Neuron (in vitro differentiated cells): Measurements from ENCODE around the gene C7.

ENCODE experiments used
- H2AFZ ChIP-seq: one replicate; pipeline ENCODE4 v1.6.1; 2013; ENCODE audit warnings: low read depth, mild to moderate bottlenecking, inconsistent platforms, low read length, moderate library complexity
- H3K27me3 ChIP-seq: one replicate; pipeline ENCODE4 v1.6.1; 2013; ENCODE audit warnings: low read length; ENCODE audit not compliant: insufficient read depth
- H3K36me3 ChIP-seq: one replicate; pipeline ENCODE4 v1.6.1; 2013; ENCODE audit warnings: low read length; ENCODE audit not compliant: insufficient read depth
- H3K4me1 ChIP-seq: one replicate; pipeline ENCODE4 v1.6.1; 2013; ENCODE audit warnings: low read length; ENCODE audit not compliant: insufficient read depth
- H3K4me3 ChIP-seq: 2 replicates; pipeline ENCODE4 v1.5.1; 2013; ENCODE audit warnings: mild to moderate bottlenecking, low read length, moderate library complexity
- H3K9me3 ChIP-seq: one replicate; pipeline ENCODE4 v1.6.1; 2013; ENCODE audit warnings: low read length

C7 gene

GRCh38 chr5:40986666-40987065 is 77.4 kb downstream of the C7 start:
- H3K4me3 ChIP-seq = no peak overlapping the region
- no peaks in the 10 kb centered on the region for H3K9me3 ChIP-seq
- no peaks in the 10 kb centered on the region for H3K36me3 ChIP-seq
- no peak overlapping the region for H2AFZ ChIP-seq
- H3K27me3 ChIP-seq = no peaks in the 10 kb centered on the region
- no peaks in the 10 kb centered on the region for H3K4me1 ChIP-seq

- Histone ChIP-seq H3K9me3 (no peaks in the 10 kb centered on the region), H3K4me1 (no peaks in the 10 kb centered on the region), H3K4me3 (no peak overlapping the region), H3K36me3 (no peaks in the 10 kb centered on the region), H3K27me3 (no peaks in the 10 kb centered on the region), H2AFZ (no peak overlapping the region)
These were observed 78.1 kb downstream of the C7 start for GRCh38 chr5:40987349-40987748.

- Histone ChIP-seq H3K9me3 (no peaks in the 10 kb centered on the region), H3K27me3 (no peaks in the 10 kb centered on the region), H3K4me3 (no peak overlapping the region), H3K4me1 (no peaks in the 10 kb centered on the region), H3K36me3 (no peaks in the 10 kb centered on the region), H2AFZ (no peak overlapping the region)
These were observed 79.6 kb downstream of the C7 start for GRCh38 chr5:40988746-40989510.

GRCh38 chr5:40991168-40991980 is 82.1 kb downstream of the C7 start:
- H3K4me1 ChIP-seq = no peaks in the 10 kb centered on the region
- no peak overlapping the region for H2AFZ ChIP-seq
- H3K4me3 ChIP-seq = no peak overlapping the region
- H3K9me3 ChIP-seq = no peaks in the 10 kb centered on the region
- H3K36me3 ChIP-seq = no peaks in the 10 kb centered on the region
- H3K27me3 ChIP-seq = no peaks in the 10 kb centered on the region

GRCh38 chr5:40991981-40992559 is 82.8 kb downstream of the C7 start:
- no peak overlapping the region for H2AFZ ChIP-seq
- no peaks in the 10 kb centered on the region for H3K9me3 ChIP-seq
- H3K27me3 ChIP-seq = no peaks in the 10 kb centered on the region
- no peaks in the 10 kb centered on the region for H3K36me3 ChIP-seq
- no peak overlapping the region for H3K4me3 ChIP-seq
- no peaks in the 10 kb centered on the region for H3K4me1 ChIP-seq

- no peaks in the 10 kb centered on the region for H3K4me1 ChIP-seq
- no peaks in the 10 kb centered on the region for H3K27me3 ChIP-seq
- H2AFZ ChIP-seq = no peak overlapping the region
- no peaks in the 10 kb centered on the region for H3K36me3 ChIP-seq
- H3K9me3 ChIP-seq = no peaks in the 10 kb centered on the region
- H3K4me3 ChIP-seq = no peak overlapping the region
These were observed 86.7 kb downstream of the C7 start for GRCh38 chr5:40995801-40996586.

GRCh38 chr5:40999142-40999541 is 89.8 kb downstream of the C7 start:
- Histone ChIP-seq H2AFZ (no peak overlapping the region), H3K36me3 (no peaks in the 10 kb centered on the region), H3K27me3 (no peaks in the 10 kb centered on the region), H3K4me3 (no peak overlapping the region), H3K4me1 (no peaks in the 10 kb centered on the region), H3K9me3 (no peaks in the 10 kb centered on the region)

- H3K36me3 ChIP-seq = no peaks in the 10 kb centered on the region
- H3K4me1 ChIP-seq = no peaks in the 10 kb centered on the region
- no peaks in the 10 kb centered on the region for H3K27me3 ChIP-seq
- no peak overlapping the region for H2AFZ ChIP-seq
- H3K9me3 ChIP-seq = no peaks in the 10 kb centered on the region
- no peak overlapping the region for H3K4me3 ChIP-seq
These were observed 90.7 kb downstream of the C7 start for GRCh38 chr5:40999966-41000365.

- Histone ChIP-seq H3K4me1 (no peaks in the 10 kb centered on the region), H3K9me3 (no peaks in the 10 kb centered on the region), H3K27me3 (no peaks in the 10 kb centered on the region), H2AFZ (no peak overlapping the region), H3K36me3 (no peaks in the 10 kb centered on the region), H3K4me3 (no peak overlapping the region)
These were observed 94.5 kb downstream of the C7 start for GRCh38 chr5:41003670-41004376.

- Histone ChIP-seq H3K27me3 (no peaks in the 10 kb centered on the region), H2AFZ (no peak overlapping the region), H3K36me3 (no peaks in the 10 kb centered on the region), H3K9me3 (no peaks in the 10 kb centered on the region), H3K4me1 (no peaks in the 10 kb centered on the region), H3K4me3 (no peak overlapping the region)
These were observed 95.6 kb downstream of the C7 start for GRCh38 chr5:41004931-41005330.

GRCh38 chr5:41009232-41009631 is 99.9 kb downstream of the C7 start:
- no peaks in the 10 kb centered on the region for H3K9me3 ChIP-seq
- H2AFZ ChIP-seq = no peak overlapping the region
- no peak overlapping the region for H3K4me3 ChIP-seq
- no peaks in the 10 kb centered on the region for H3K27me3 ChIP-seq
- no peaks in the 10 kb centered on the region for H3K4me1 ChIP-seq
- H3K36me3 ChIP-seq = no peaks in the 10 kb centered on the region

GRCh38 chr5:41010572-41010971 is 101.3 kb downstream of the C7 start:
- H3K9me3 ChIP-seq = no peaks in the 10 kb centered on the region
- no peaks in the 10 kb centered on the region for H3K36me3 ChIP-seq
- H3K27me3 ChIP-seq = no peaks in the 10 kb centered on the region
- H3K4me1 ChIP-seq = no peaks in the 10 kb centered on the region
- no peak overlapping the region for H3K4me3 ChIP-seq
- no peak overlapping the region for H2AFZ ChIP-seq
